Measurements from ENCODE around the gene SORCS2.

Gene SORCS2

DNA sequence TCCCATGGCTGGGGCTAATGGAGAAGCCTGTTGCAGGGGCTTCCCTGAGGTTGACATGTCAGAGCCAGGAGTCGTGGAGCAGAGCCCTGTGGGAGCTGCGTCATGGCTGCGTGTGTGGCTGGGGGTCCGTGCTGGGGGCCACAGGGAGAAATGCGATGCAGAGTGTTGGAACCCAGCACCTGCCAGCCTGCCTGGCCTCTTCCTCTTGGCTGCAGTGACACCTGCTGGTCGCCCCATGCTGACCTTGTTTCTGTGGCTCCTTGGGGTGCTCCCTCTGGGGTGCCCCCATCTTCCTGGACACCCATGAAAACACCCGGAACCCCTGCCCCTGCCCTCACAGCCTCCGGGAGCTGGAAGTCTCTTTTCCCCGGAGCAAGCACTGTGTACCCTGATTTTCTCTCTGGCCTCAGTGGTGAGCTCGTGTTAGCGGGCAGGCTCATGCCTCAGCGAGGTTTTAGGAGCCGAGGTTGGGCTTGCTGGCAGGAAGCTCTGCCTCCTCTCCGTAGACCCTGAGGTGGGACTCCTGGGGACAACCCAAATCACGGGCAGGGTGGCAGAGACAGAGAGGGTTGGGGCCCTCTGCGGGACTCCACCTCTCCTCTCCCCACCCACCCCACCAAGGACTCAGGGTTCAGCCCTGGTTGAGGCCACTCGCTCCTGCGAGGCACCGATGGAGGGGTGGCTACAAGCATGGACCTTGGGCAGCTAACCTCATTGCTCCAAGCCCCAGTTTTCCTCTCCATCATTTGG lies 103.7 kb downstream of the SORCS2 start:
- Histone ChIP-seq H3K9me3 (ENCODE audit: low read length) (no peaks in the 10 kb centered on the region), H3K4me3 (ENCODE audit: low read length) (no peak overlapping the region), H2AFZ (ENCODE audit: low read depth, low read length) (no peak overlapping the region), H3K4me1 (ENCODE audit: insufficient read depth, low read length) (no peaks in the 10 kb centered on the region), H3K36me3 (ENCODE audit: insufficient read depth, low read length) (no peaks in the 10 kb centered on the region), H3K27me3 (ENCODE audit: insufficient read depth, low read length) (peaks cover 4% of the 10 kb centered on the region)

DNA sequence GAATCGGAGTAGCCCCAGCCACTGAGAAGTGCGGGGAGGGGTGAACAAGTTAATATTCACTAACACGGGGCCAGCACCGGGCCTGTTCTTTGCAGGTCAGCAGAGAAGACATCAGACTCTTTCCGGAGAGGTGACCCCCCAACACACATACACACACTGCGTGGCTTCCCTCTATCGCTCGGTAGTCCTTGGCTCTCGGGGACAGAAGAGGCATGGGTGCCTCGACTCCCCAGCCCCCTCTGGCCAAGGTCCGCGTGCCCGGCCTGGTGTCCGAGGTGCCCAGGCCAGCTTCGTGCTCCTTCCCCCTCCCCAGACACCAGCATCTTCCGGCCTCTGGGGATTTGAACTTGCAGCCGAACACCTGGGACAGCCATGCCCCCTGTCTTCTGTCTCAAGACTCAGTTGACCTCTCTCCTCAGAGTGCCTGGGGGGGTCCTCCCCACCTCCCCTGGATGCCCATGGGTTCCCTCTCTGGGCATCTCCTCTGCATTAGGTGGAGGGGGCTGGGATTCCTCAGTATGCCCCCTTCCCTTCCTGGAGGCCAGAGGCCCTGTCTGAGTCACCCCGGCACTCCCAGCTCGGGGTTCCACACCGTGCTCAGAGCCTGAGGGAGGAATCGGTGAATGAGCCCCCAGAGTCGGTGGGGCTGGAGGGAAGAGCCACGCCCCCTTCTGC lies 104.5 kb downstream of the SORCS2 start:
- Histone ChIP-seq H3K4me1 (ENCODE audit: insufficient read depth, low read length) (no peaks in the 10 kb centered on the region), H3K4me3 (ENCODE audit: low read length) (no peak overlapping the region), H2AFZ (ENCODE audit: low read depth, low read length) (no peak overlapping the region), H3K36me3 (ENCODE audit: insufficient read depth, low read length) (no peaks in the 10 kb centered on the region), H3K9me3 (ENCODE audit: low read length) (no peaks in the 10 kb centered on the region), H3K27me3 (ENCODE audit: insufficient read depth, low read length) (peaks cover 2% of the 10 kb centered on the region)

DNA sequence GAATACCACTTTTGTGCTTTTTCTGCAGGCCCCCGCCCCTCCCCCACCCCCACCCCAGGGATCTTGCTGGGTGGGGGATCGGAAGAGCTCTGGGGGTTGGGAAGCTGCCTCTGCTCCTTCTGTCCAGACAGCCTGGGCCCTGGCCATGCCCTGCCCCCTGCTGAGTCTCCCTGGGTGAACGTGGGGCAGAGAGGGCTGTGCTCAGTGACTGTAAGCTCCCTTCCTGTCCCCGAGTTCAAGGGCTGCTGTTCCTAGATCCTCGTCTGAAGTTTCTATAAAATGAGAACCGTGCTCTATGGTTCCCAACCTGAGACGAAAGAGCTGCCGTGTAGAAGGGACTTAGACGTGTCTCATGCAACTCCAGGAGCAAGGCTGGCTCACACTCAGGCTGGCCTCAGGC lies 105.0 kb downstream of the SORCS2 start:
- H2AFZ ChIP-seq (ENCODE audit: low read depth, low read length): no peak overlapping the region
- H3K27me3 ChIP-seq (ENCODE audit: insufficient read depth, low read length): no peaks in the 10 kb centered on the region
- H3K36me3 ChIP-seq (ENCODE audit: insufficient read depth, low read length): no peaks in the 10 kb centered on the region
- H3K4me3 ChIP-seq (ENCODE audit: low read length): no peak overlapping the region
- H3K9me3 ChIP-seq (ENCODE audit: low read length): no peaks in the 10 kb centered on the region
- no peaks in the 10 kb centered on the region for H3K4me1 ChIP-seq (ENCODE audit: insufficient read depth, low read length)

DNA sequence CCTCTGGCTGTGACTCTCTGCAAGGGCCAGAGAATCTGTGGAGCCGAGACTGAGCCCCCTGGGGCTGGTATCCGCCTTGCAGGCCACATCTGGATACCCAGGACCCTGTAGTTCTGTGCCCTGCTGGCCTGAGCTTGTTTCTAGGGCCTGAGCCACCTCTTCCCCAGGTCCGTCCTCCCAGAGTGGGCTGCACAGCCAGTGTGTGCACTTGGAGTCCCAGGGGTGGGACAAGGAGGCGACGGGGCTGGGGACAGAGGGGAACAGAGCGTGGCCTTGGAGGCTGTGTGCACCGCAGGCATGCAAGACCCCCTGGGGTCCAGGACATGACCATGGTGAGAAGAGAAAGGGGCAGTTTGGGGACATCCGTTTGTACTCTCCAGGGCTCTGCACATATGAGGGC lies 105.5 kb downstream of the SORCS2 start:
- no peaks in the 10 kb centered on the region for H3K36me3 ChIP-seq (ENCODE audit: insufficient read depth, low read length)
- H3K27me3 ChIP-seq (ENCODE audit: insufficient read depth, low read length): no peaks in the 10 kb centered on the region
- no peaks in the 10 kb centered on the region for H3K4me1 ChIP-seq (ENCODE audit: insufficient read depth, low read length)

DNA sequence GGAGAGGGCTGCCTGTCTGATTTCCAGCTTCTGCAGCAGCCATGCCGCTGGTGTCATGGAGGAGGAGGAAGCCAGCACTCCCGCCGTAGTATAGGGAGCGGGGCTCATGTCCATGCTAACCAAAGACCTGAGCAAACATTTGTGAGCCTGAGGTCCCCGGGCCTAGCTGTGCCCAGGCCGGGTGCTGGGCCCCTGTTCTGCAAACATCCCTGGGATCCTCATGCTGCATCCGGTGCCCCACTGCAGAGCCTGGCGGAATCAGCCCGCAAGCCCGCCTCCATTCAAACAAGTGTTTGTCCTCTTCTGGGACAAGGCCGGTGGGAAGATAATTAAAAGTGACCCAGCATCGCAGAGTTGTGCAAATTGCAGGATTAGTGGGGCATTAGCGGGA lies 106.3 kb downstream of the SORCS2 start:
- Histone ChIP-seq H2AFZ (ENCODE audit: low read depth, low read length) (no peak overlapping the region), H3K4me1 (ENCODE audit: insufficient read depth, low read length) (no peaks in the 10 kb centered on the region), H3K27me3 (ENCODE audit: insufficient read depth, low read length) (peaks cover 2% of the 10 kb centered on the region), H3K9me3 (ENCODE audit: low read length) (no peaks in the 10 kb centered on the region), H3K4me3 (ENCODE audit: low read length) (no peak overlapping the region), H3K36me3 (ENCODE audit: insufficient read depth, low read length) (no peaks in the 10 kb centered on the region)

More for the DNA sequence above, 105.5 kb downstream of the SORCS2 start:
- no peaks in the 10 kb centered on the region for H3K9me3 ChIP-seq (ENCODE audit: low read length)
- no peak overlapping the region for H2AFZ ChIP-seq (ENCODE audit: low read depth, low read length)
- H3K4me3 ChIP-seq (ENCODE audit: low read length): no peak overlapping the region

DNA sequence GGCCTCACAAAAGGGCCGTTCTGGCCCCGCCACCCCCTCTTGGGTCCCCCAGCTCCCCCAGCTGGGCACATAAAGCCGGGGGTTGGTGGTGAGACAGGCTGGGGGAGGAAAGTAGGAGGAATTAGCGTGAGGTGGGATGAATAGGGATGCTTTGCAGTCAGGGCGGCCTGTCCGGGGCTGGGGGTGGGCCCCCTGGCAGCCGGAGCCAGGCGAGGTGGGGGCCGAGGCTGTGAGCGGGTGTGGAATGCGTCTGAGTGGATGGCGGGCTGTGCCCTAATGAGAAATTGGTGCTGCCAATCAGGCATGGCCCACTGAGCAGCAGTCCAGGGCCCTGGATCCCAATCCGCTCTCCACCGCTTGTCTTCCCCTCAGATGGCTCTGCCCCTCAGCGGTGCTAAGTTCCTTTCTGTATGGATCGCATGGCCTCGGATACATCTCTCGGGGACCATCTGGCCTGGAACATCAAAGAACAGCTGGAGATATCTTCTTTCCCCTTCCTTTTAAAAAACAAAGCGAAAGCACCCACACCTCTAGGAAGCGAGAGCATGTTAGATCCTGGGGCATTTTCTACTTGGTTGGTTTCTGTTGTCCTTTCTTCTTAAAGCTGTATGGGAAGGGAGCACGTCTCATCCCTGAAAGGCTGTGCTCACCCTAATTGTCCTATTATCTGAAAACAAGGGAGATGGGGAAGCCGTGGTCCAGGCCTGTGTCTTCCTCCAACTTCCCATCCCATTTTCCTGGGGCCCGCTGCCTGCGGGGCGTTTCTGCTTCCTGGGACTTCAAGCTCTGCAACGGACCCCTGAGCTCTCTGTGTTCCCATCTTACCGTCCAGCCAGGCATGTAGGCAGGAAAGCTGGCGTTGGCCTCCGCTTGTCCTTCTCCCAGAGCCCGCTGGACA lies 106.9 kb downstream of the SORCS2 start:
- Histone ChIP-seq H3K9me3 (ENCODE audit: low read length) (no peaks in the 10 kb centered on the region), H2AFZ (ENCODE audit: low read depth, low read length) (no peak overlapping the region), H3K36me3 (ENCODE audit: insufficient read depth, low read length) (no peaks in the 10 kb centered on the region), H3K4me1 (ENCODE audit: insufficient read depth, low read length) (no peaks in the 10 kb centered on the region), H3K4me3 (ENCODE audit: low read length) (no peak overlapping the region), H3K27me3 (ENCODE audit: insufficient read depth, low read length) (peaks cover 8% of the 10 kb centered on the region)

DNA sequence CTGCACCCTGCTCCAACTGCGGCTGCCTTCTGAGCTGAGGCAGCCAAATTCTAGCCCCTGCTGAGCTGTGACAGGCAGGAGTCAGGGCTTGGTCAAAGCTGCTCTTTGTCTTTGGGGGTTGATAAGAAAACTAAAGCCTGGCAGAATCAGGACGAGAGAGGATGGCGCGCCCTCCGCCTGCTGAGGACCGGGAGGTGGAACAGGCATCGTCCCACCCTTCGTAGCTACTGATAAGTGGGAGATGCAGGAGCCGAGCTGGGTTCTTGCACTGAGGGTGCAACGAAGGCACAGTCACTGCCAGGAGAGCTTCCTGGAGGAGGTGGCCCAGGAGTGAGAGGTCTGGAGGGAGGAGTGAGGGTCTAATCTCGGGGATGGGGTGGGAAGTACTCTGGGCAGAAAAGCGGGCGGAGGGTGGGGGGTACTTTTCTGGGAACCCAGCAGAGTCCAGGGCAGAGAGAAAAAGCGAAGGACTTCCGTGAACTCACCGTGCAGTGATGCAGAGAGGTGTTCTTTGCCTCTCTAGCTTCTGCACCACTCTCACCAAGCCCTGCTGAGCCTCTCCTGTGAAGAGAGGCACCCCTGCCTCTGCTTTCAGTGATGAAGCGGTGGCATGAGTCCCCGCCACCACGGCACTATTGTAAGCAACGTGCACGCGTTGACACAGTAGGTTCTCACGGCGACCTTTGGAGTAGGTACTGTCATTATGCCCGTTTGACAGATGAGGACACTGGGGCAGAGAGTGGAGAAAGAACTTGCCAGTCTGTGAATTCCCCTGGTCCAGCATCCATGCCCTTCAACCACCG lies 107.8 kb downstream of the SORCS2 start:
- Histone ChIP-seq H3K4me3 (ENCODE audit: low read length) (no peak overlapping the region), H2AFZ (ENCODE audit: low read depth, low read length) (no peak overlapping the region), H3K4me1 (ENCODE audit: insufficient read depth, low read length) (no peaks in the 10 kb centered on the region), H3K27me3 (ENCODE audit: insufficient read depth, low read length) (peaks cover 11% of the 10 kb centered on the region), H3K36me3 (ENCODE audit: insufficient read depth, low read length) (no peaks in the 10 kb centered on the region), H3K9me3 (ENCODE audit: low read length) (no peaks in the 10 kb centered on the region)

DNA sequence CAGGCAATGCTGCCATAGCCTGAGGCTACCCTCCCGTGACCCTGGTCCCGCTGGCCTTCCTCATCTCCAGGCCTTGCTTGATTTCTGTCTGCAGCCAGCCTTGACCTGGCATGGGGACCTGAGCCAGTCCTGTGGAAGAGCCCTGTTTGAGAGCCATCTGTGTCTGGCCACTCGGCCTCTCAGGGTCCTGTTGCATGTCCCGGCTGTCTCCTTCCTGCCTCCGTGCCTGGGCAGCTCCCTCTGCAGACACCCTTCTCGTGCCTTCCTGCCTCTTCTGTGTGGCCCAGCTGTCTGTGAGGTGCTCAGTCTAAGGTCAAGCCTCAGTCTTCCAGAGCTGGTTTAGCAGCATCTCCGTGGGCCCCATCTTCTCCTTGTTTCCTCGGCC lies 108.4 kb downstream of the SORCS2 start:
- H3K9me3 ChIP-seq (ENCODE audit: low read length): no peaks in the 10 kb centered on the region
- H3K27me3 ChIP-seq (ENCODE audit: insufficient read depth, low read length): peaks cover 11% of the 10 kb centered on the region
- no peak overlapping the region for H3K4me3 ChIP-seq (ENCODE audit: low read length)
- no peak overlapping the region for H2AFZ ChIP-seq (ENCODE audit: low read depth, low read length)
- H3K4me1 ChIP-seq (ENCODE audit: insufficient read depth, low read length): no peaks in the 10 kb centered on the region
- no peaks in the 10 kb centered on the region for H3K36me3 ChIP-seq (ENCODE audit: insufficient read depth, low read length)

DNA sequence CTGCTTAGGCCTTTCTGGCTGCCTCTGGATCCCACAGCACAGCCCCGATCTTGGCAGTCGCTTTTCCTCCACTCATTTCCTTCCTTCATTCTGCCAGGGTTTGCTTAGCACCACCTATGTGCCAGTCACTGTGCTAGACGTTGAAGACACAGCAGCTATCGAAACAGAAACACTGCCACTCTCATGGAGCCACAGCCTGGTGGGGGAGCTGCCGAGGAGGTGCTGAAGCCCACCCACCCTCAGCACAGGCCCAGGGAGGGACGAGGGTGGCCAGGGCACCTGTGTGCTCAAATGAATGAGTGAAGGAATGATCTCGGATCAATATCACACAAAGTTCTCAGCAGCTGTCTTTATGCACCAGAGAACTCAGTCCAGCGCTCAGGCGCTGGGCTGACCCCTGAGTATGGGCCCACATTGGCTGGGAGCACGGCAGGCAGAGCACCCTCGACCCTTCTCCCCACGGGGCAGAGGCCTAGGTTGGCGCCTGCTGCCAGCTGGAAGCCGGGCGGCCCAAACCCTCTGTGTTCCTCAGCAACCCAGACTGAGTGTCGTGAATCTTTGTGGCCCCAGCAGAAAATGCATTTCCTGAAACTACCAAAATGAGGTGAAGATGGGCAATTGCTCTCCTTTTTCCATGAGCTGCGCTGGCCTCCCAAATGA lies 108.9 kb downstream of the SORCS2 start:
- peaks cover 11% of the 10 kb centered on the region for H3K27me3 ChIP-seq (ENCODE audit: insufficient read depth, low read length)
- H2AFZ ChIP-seq (ENCODE audit: low read depth, low read length): no peak overlapping the region
- no peaks in the 10 kb centered on the region for H3K36me3 ChIP-seq (ENCODE audit: insufficient read depth, low read length)
- H3K9me3 ChIP-seq (ENCODE audit: low read length): no peaks in the 10 kb centered on the region
- no peaks in the 10 kb centered on the region for H3K4me1 ChIP-seq (ENCODE audit: insufficient read depth, low read length)
- H3K4me3 ChIP-seq (ENCODE audit: low read length): no peak overlapping the region

DNA sequence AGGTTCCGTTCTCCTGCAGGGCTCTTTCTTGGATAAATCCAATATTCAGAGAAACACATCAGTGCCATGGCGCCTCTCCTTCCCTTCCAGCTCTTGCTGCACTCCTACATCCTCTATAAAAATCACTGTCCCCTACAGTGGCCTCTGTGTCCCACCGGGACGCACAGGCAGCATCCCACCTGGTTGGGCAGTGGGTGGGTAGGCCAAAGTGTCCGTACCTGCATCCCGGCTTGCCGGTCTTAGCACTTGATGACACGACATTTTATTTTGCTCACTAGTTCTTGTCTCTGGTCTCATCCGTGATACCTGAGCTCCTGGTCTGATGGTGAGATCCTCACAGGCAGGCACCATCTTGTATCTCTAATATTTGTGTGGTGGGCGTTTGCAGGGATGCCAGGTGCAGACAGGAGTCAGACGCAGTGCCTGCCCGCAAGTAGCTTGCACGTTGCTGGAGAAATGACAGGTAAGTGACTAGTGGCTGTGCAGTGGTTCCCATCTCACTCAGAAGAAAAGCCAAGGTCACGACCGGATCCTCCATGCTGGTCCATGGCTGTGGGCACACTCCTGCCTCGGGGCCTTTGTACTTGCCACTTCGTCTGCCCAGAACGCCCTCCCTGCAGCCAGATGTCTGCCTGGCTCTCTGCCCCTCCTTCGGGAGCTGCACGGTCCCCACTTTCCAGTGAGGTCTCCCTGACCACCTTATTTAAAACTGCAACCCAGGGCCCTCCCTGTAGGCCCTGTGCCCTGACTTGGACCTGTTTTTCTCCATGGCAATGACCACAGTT lies 109.7 kb downstream of the SORCS2 start:
- Histone ChIP-seq H3K4me3 (ENCODE audit: low read length) (no peak overlapping the region), H3K36me3 (ENCODE audit: insufficient read depth, low read length) (no peaks in the 10 kb centered on the region), H3K4me1 (ENCODE audit: insufficient read depth, low read length) (no peaks in the 10 kb centered on the region), H2AFZ (ENCODE audit: low read depth, low read length) (no peak overlapping the region), H3K9me3 (ENCODE audit: low read length) (no peaks in the 10 kb centered on the region), H3K27me3 (ENCODE audit: insufficient read depth, low read length) (peaks cover 17% of the 10 kb centered on the region)

DNA sequence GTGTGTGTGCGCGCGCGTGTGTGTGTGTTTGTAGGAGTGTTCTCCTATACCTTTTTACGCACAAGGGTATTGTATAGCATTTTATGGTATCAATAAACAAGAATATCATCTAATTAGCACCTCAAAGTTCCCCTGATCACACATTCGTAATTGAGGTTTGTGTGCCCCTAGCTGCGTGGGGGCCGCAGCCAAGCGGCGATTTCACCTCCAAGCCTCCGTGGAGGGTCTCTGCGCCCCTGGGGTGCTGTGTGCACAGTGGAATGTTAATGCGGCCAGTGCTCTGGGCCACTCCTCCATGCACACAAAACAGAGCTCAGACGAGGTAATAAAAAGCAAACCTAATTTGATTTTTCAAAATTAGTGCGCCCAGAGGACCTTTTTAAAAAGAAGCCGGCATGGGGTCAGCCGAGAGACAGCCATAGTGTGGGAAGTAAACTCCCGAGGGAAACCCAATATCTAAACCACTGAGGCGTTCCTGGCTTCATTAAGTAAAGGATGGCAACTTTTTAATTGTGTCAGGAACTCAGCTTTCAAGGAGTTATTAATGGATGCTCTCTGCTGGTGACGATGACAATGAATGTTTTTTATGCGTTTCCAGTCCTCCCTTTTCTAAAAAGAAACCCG lies 110.6 kb downstream of the SORCS2 start:
- no peaks in the 10 kb centered on the region for H3K9me3 ChIP-seq (ENCODE audit: low read length)
- no peak overlapping the region for H2AFZ ChIP-seq (ENCODE audit: low read depth, low read length)
- H3K4me3 ChIP-seq (ENCODE audit: low read length): no peak overlapping the region
- peaks cover 20% of the 10 kb centered on the region for H3K27me3 ChIP-seq (ENCODE audit: insufficient read depth, low read length)
- H3K36me3 ChIP-seq (ENCODE audit: insufficient read depth, low read length): no peaks in the 10 kb centered on the region
- H3K4me1 ChIP-seq (ENCODE audit: insufficient read depth, low read length): no peaks in the 10 kb centered on the region
